Mesothelial cell of epicardium (in vitro differentiated cells): ENCODE measurements around the gene ZFAND6. TPM values are rescaled to one million over a fixed set of nuclear protein-coding genes. Genes with fewer than 3 reads are reported as not detected.

Experiments used
- DNase-seq, 2 experiments: peaks; one replicate each; pipeline ENCODE4 v3.0.0; 2021; ENCODE audit warnings: low spot score in 2 of 2; ENCODE audit not compliant: unreplicated experiment in 2 of 2
- H3K27ac Mint-ChIP-seq: 2 replicates; pipeline ENCODE4 v1.8.0; 2021; ENCODE audit warnings: mixed read lengths
- H3K27me3 Mint-ChIP-seq: 2 replicates; pipeline ENCODE4 v1.8.0; 2021; ENCODE audit warnings: low read depth, mixed read lengths
- H3K36me3 Mint-ChIP-seq: 2 replicates; pipeline ENCODE4 v1.8.0; 2021; ENCODE audit warnings: mixed read lengths
- H3K4me1 Mint-ChIP-seq: 2 replicates; pipeline ENCODE4 v1.8.0; 2021; ENCODE audit warnings: mixed read lengths
- H3K4me3 Mint-ChIP-seq: 2 replicates; pipeline ENCODE4 v1.8.0; 2021; ENCODE audit warnings: mild to moderate bottlenecking, moderate library complexity, mixed read lengths
- H3K9me3 Mint-ChIP-seq: 2 replicates; pipeline ENCODE4 v1.8.0; 2021; ENCODE audit warnings: mixed read lengths
- CTCF ChIP-seq: fragments of 200-600 bp; sonication (generic); IDR thresholded peaks from one replicate; pipeline ENCODE4 v1.5.0; 2021; ENCODE audit warnings: antibody characterized with exemption; ENCODE audit not compliant: unreplicated experiment
- total RNA-seq: library from RNA; stranded (reverse); gene quantifications from 3 replicates; pipeline ENCODE4 v1.2.1, GENCODE V29; 2021

The ZFAND6 gene
- total RNA-seq, 1 donor from 2014 or later = 88.8 TPM

DNA sequence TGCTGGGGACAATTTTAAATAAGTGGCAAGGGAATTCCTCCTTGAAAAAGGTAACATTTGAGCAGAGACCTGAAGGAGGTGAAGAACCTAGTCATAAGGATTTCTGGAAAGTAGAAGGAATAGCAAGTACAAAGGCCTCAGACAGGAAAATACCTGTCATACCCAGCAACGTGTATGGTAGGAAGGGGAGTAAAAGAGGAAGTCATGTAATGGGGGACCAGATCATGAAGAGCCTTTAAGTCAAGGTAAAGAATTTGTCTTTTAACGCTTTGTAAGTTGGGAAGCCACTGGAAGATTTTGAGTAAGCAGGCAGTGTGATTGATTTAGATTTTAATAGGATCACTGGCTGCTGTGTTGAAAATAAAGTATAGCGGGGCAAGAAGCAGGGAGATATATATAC is 49.9 kb downstream of the ZFAND6 start:
- Mint-ChIP-seq H3K27ac (no peak overlapping the region), H3K4me3 (no peak overlapping the region), H3K4me1 (peaks cover 8% of the 10 kb centered on the region), H3K9me3 (no peaks in the 10 kb centered on the region), H3K27me3 (no peaks in the 10 kb centered on the region), H3K36me3 (peaks cover 2% of the 10 kb centered on the region)
- DNase-seq = no peak
- no peak for TF ChIP-seq CTCF

DNA sequence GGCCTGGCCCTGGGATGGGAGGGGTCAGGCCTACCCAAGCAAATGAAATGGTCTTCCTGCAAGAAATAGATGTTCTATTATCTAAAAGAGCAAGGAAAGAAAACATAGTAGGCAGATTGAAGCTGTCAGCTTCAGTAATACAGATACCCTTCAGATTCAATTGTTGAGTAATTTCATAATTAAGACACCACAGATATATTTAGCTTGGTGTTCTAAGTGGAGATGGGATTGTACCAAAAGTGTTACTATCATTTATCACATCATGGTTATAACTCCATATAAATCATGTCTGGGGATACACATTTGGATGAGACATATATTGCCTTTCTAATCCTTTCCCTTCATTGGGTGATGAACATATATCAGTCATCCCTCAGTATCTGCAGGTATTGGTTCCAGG is 51.4 kb downstream of the ZFAND6 start:
- TF ChIP-seq CTCF = no peak
- Mint-ChIP-seq H3K36me3 (no peaks in the 10 kb centered on the region), H3K9me3 (no peaks in the 10 kb centered on the region), H3K27me3 (no peaks in the 10 kb centered on the region), H3K27ac (no peak overlapping the region), H3K4me1 (no peaks in the 10 kb centered on the region), H3K4me3 (no peak overlapping the region)
- no peak for DNase-seq

- no peaks in the 10 kb centered on the region for H3K27me3 Mint-ChIP-seq
- no peaks in the 10 kb centered on the region for H3K9me3 Mint-ChIP-seq
- no peak for DNase-seq
- no peaks in the 10 kb centered on the region for H3K4me1 Mint-ChIP-seq
- no peak overlapping the region for H3K27ac Mint-ChIP-seq
- H3K36me3 Mint-ChIP-seq = no peaks in the 10 kb centered on the region
- no peak overlapping the region for H3K4me3 Mint-ChIP-seq
- no peak for TF ChIP-seq CTCF
Measured at GRCh38 chr15:80114114-80114513, 54.6 kb downstream of the ZFAND6 start.

DNA sequence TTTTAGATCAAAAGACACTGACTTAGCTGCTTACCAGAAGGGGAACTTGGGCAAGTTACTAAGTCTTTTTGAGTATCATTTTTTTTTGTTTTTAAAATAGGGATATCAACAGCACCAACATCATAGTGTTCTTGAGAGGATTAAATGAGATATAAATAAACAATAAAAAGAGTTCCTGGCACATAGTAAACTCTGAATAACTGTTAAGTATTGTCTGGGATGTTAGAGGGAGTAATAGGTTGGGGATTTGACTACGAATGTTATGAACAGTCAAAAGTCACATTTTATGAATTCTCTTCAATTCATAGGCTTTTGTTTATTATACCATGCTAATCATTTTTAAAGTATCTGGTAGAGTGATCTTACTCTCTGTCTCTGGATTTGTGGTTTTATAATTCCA is 55.5 kb downstream of the ZFAND6 start:
- Mint-ChIP-seq H3K9me3 (no peaks in the 10 kb centered on the region), H3K27me3 (no peaks in the 10 kb centered on the region)

GRCh38 chr15:80118956-80119355 is 59.5 kb downstream of the ZFAND6 start:
- no peak for TF ChIP-seq CTCF

More for the DNA sequence above, 55.5 kb downstream of the ZFAND6 start:
- Mint-ChIP-seq H3K4me1 (no peaks in the 10 kb centered on the region), H3K4me3 (no peak overlapping the region), H3K27ac (peak overlapping the region; percentile 28), H3K36me3 (no peaks in the 10 kb centered on the region)
- no peak for DNase-seq
- no peak for TF ChIP-seq CTCF

DNA sequence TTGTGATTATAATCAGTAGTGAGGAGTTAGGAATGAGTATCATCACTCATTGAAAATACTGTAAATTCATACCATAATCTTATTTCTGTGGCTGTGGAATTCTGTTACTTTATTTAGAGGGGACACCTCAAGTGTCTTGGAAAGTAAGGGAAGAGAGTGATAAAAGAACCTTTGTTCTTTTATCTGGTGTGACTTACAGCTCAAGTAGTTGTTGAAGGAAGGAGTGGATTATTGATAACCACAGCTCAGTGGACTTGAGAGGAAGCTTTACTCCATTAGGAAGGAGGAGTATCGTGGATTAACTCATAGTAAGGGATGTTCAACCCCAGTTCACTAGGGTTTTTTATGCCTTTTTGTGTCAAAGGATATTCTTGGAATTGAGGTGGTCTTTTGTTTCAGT is 61.2 kb downstream of the ZFAND6 start:
- TF ChIP-seq CTCF = no peak
- Mint-ChIP-seq H3K9me3 (no peaks in the 10 kb centered on the region), H3K36me3 (peaks cover 17% of the 10 kb centered on the region), H3K27me3 (no peaks in the 10 kb centered on the region), H3K27ac (no peak overlapping the region), H3K4me3 (no peak overlapping the region), H3K4me1 (no peaks in the 10 kb centered on the region)
- DNase-seq = no peak

More at GRCh38 chr15:80118956-80119355, 59.5 kb downstream of the ZFAND6 start:
- no peak for DNase-seq
- H3K27ac Mint-ChIP-seq = no peak overlapping the region
- H3K27me3 Mint-ChIP-seq = no peaks in the 10 kb centered on the region
- no peaks in the 10 kb centered on the region for H3K9me3 Mint-ChIP-seq
- H3K36me3 Mint-ChIP-seq = peaks cover 9% of the 10 kb centered on the region
- H3K4me1 Mint-ChIP-seq = no peaks in the 10 kb centered on the region
- no peak overlapping the region for H3K4me3 Mint-ChIP-seq
